Midbrain (tissue), 1 donor: ENCODE measurements around the gene ZSCAN5C.
A peak's percentile ranks its signal among the peaks of the same experiment; 100 is the strongest.
"Not testable (repeated sequence)": the region's sequence is repeated elsewhere in the genome, so short reads cannot be mapped to it uniquely, and the experiment has no call there.

ENCODE experiments used
- DNase-seq: peaks from one replicate; lab custom pipeline; 2025; lab: John Stamatoyannopoulos, UW

ZSCAN5C gene

GRCh38 chr19:56193981-56194640 lies 8.0 kb upstream of the ZSCAN5C start:
- no peak for DNase-seq

GRCh38 chr19:56197646-56198045 lies 4.4 kb upstream of the ZSCAN5C start, which contains the start of gene ZSCAN5B:
ZSCAN5B (minus strand) TSS chr19:56197783; CDS start chr19:56193052, 4,731 bp downstream.
- DNase-seq = not testable (repeated sequence)

- no peak for DNase-seq
These were observed 2.4 kb upstream of the ZSCAN5C start for GRCh38 chr19:56199687-56200086.

- DNase-seq = not testable (repeated sequence)
These were observed 5.5 kb downstream of the ZSCAN5C start for GRCh38 chr19:56207581-56207980.

GRCh38 chr19:56209091-56209490 lies 7.0 kb downstream of the ZSCAN5C start:
- DNase-seq = no peak

GRCh38 chr19:56210036-56210435 lies 8.0 kb downstream of the ZSCAN5C start:
- DNase-seq = not testable (repeated sequence)

GRCh38 chr19:56211718-56212117 lies 9.6 kb downstream of the ZSCAN5C start:
- DNase-seq = no peak

- DNase-seq = no peak
These were observed 15.2 kb downstream of the ZSCAN5C start for GRCh38 chr19:56217039-56217949.

GRCh38 chr19:56218961-56219360 lies 16.9 kb downstream of the ZSCAN5C start:
- DNase-seq = no peak

- not testable (repeated sequence) for DNase-seq
These were observed 19.4 kb downstream of the ZSCAN5C start for GRCh38 chr19:56221442-56221841.

GRCh38 chr19:56221851-56222250 lies 19.8 kb downstream of the ZSCAN5C start:
- no peak for DNase-seq

GRCh38 chr19:56222901-56223300 lies 20.8 kb downstream of the ZSCAN5C start:
- no peak for DNase-seq

GRCh38 chr19:56223481-56223880 lies 21.4 kb downstream of the ZSCAN5C start:
- no peak for DNase-seq

- DNase-seq = no peak
These were observed 43.2 kb downstream of the ZSCAN5C start for GRCh38 chr19:56245121-56245740.

GRCh38 chr19:56245764-56246163 lies 43.7 kb downstream of the ZSCAN5C start:
- DNase-seq = not testable (repeated sequence)

- DNase-seq = not testable (repeated sequence)
These were observed 46.8 kb downstream of the ZSCAN5C start for GRCh38 chr19:56248736-56249338.

GRCh38 chr19:56252699-56253422 lies 50.8 kb downstream of the ZSCAN5C start:
- peak; percentile 7 for DNase-seq

GRCh38 chr19:56253737-56254136 lies 51.7 kb downstream of the ZSCAN5C start:
- DNase-seq = peak; percentile 43

- no peak for DNase-seq
These were observed 56.2 kb downstream of the ZSCAN5C start for GRCh38 chr19:56258272-56258671.
